GM19438 (cell line): ENCODE data around the gene EFR3B.
"Not testable (repeated sequence)": the region's sequence is repeated elsewhere in the genome, so short reads cannot be mapped to it uniquely, and the experiment has no call there.

Experiments
- ATAC-seq: cut with Tn5 transposase; IDR thresholded peaks from one replicate; pipeline ENCODE4 v1.9.1; 2021; ENCODE audit warnings: low read depth; ENCODE audit not compliant: unreplicated experiment

Gene EFR3B

DNA sequence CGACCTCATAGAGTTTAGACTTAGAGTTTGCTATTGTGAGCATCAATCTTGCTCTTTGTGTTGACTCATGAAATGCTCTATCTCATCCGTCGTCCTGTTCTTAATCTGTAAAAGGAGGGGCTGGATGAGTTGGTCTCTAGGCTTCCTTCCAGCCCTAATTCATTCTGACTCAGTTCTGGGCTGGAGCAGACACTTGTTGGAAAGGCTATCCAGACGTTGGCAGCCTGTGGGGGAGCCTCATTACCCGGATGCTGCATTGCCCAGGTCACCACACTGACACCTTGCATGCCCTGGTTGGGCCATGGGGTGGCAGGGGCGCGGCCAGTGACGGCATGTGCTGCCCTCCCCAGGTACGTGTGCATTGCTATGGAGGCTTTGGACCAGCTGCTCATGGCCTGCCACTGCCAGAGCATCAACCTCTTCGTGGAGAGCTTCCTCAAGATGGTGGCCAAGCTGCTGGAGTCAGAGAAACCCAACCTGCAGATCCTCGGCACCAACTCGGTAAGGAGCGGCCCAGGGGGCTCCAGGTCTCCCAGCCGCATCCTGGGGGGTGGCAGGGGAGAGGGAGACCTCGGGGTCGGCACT lies 61.5 kb downstream of the EFR3B start:
- ATAC-seq = no peak

- ATAC-seq = no peak
These were observed 62.9 kb downstream of the EFR3B start for GRCh38 chr2:25104736-25105135.

DNA sequence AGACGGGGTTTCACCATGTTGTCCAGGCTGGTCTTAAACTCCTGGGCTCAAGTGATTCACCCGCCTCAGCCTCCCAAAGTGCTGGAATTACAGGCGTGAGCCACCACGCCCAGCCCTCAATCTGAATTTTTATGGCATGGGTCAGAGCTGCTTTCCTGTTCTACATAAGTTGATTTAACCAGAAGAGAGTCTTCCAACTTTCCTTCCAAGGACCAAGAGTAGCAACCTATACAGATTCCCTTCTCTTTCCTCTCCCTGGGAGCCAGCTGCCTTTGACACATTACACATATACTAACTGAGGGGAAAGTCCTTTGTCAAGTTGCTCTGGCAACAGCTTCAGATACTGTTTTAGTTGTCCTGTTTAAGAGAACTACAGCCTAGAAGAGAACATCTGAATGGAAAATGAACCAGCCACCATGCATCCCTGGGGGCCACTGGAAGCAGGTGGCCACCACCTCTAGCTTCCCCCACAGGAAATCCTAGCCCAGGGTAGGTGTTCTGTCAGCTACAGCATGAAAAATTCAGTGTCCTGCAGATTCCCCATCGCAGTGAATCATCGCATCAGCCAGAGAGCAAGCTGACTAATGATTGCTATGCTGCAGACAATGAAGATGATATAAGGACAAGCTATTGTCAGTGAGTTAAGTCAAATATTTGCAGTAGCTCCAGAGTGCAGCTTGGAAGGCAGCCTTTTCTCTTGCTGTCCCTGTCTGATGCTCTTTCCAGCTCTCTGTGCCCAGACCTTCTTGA lies 63.6 kb downstream of the EFR3B start:
- no peak for ATAC-seq

GRCh38 chr2:25109822-25110221 lies 67.9 kb downstream of the EFR3B start:
- ATAC-seq = no peak

GRCh38 chr2:25112113-25112512 lies 70.2 kb downstream of the EFR3B start:
- ATAC-seq = no peak

GRCh38 chr2:25115249-25115883 lies 73.5 kb downstream of the EFR3B start:
- ATAC-seq = no peak

DNA sequence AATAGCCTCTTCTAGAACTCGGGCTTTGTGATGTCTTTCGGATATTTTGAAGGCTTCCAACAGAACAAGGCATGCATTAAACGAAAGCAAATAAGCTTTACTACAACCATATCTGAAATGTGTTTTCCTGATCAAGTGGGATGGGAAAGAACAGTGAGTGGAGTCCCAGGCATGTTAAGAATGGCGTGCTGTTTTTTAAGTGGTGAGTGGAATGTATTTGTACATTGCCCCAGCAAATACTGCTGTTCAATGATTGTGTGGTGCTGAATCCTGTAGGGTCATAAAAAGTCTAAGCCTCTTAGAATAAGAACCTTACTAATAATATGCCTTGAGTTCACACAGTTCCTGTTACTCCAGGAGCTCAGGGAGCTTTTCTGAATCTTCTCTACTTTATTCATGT lies 74.0 kb downstream of the EFR3B start:
- no peak for ATAC-seq

DNA sequence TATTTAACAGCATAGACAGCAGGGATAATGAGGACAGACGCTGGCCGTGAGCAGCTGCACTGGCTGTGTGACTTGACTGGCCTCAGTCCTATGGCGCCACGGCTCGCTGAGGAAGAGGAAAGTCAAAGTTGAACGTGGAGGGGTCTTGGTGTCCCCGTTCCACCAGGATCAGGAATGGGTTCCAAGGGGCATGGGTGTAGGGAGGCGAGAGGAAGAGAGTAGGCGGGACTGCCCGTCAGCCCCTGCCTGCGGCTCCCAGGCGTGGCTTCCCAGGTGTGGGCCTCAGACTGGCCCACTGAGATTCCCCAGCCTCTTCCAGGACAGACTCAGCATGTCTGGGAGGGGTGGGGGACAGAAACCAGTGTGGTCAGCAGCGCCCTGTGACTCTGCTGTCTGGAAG lies 75.1 kb downstream of the EFR3B start:
- ATAC-seq = no peak

- ATAC-seq = no peak
These were observed 77.4 kb downstream of the EFR3B start for GRCh38 chr2:25119263-25119662.

- no peak for ATAC-seq
These were observed 80.5 kb downstream of the EFR3B start for GRCh38 chr2:25122367-25122766.

- ATAC-seq = no peak
These were observed 81.8 kb downstream of the EFR3B start for GRCh38 chr2:25123682-25124081.

DNA sequence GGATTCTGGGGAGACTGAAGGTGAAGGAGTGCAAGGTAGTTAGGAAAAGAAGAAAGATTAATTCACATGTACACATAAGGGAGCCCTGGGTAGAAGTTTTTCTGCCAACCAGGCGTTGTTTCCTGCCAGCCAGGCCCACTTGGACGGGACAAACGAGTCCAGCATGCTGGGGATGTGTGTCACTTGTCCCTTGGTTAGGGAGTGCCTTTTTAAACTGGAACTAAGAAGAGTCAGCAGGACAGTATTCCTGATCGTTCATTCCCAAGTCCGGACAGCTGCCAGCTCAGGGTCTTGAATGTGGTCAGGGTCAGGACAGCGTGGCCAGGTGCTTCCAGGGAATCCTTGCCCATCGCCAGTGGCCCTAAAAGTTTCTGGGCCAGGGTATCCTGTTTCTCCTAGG lies 83.3 kb downstream of the EFR3B start:
- no peak for ATAC-seq

DNA sequence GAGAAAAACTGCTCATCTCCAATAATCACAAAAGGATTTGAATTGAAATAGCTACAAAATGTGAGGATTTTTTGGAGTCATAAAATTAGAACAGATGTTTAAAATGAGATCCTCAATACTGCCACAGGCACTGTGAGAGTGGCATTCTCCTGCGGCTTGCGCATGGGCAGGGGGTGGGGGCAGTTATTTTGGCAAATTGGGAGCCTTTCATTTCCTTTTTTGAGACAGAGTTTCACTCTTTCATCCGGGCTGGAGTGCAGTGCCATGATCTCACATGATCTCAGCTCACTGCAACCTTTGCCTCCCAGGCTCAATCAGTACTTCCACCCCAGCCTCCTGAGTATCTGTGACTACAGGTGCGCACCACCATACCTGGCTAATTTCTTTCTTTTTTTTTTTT lies 84.1 kb downstream of the EFR3B start:
- no peak for ATAC-seq

DNA sequence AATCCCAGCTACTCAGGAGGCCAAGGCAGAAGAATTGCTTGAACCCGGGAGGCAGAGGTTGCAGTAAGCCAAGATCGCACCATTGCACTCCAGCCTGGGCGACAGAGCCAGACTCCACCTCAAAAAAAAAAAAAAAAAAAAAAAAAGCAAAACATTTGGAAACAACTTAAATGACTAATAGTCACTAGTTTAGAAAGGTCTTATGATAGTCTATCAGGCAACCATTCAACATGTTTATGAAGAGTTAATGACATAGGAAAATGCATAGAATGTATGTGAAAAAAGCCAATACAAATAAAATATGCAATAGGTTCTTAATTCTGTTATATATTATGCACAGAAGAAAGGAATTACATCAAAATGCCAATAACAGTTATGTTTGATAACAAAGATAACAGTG lies 85.2 kb downstream of the EFR3B start:
- not testable (repeated sequence) for ATAC-seq

DNA sequence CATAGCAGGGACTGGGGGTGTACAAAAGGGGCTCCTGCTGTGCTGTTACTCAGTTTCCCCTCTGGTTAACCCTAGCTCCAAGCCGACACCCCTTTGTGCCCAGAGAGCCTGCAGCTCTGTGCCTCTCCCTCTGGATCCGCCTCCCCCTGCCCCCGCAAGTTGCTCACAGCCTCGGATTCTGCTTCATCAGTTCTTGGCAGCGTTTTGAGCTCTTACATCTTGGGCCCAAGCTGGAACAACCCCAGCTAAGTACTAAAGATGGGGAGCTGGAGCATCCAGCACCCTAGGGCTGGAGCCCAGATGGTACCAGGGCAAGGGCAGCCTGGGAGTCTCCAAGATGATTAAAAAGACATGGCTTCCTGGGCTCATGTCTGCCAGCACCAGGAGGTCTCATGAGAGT lies 85.8 kb downstream of the EFR3B start:
- ATAC-seq = no peak

- ATAC-seq = no peak
These were observed 88.1 kb downstream of the EFR3B start for GRCh38 chr2:25129901-25130520.

DNA sequence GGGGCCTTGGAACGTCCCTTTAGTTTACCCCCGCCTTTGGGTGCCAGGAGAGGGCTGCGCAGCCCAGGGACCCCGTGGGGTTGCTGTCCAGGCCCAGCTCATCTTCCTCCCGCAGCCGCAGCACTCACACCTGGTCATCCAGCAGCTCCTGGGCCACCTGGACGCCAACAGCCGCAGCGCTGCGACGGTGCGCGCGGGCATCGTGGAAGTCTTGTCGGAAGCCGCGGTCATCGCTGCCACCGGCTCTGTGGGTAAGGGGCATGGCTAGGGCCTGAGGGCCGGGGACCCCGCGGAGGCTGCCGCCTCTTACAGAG lies 89.3 kb downstream of the EFR3B start:
- ATAC-seq = no peak

- ATAC-seq = no peak
These were observed 89.9 kb downstream of the EFR3B start for GRCh38 chr2:25131567-25132298.

- ATAC-seq = no peak
These were observed 90.4 kb downstream of the EFR3B start for GRCh38 chr2:25132299-25132635.

DNA sequence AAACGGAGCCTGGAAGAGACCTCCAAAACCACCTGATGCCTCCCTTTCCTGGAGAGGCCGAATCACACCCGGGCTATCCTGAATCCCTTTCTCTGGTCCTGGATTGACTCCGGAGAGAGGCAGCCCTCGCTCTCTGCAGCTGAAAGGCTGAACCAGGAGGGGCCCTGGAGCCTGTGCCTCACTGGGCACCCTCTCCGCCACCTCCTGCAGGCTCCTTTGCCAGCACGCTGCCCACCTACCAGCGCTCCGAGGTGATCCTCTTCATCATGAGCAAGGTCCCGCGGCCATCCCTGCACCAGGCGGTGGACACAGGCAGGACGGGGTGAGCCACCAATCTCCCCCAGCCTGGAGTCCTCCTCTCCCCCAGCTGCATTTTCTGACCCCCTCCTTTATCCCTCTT lies 90.8 kb downstream of the EFR3B start:
- no peak for ATAC-seq

GRCh38 chr2:25140535-25140934 lies 98.7 kb downstream of the EFR3B start:
- ATAC-seq = not testable (repeated sequence)
